Stimulated activated naive CD4-positive, alpha-beta T cell (primary cell): ENCODE data around the gene FXYD7.
"Not testable (repeated sequence)": the region's sequence is repeated elsewhere in the genome, so short reads cannot be mapped to it uniquely, and the experiment has no call there.

Experiments used
- DNase-seq, 6 experiments: peaks; one replicate each; lab custom pipeline; 2025; lab: John Stamatoyannopoulos, UW

Gene FXYD7

DNA sequence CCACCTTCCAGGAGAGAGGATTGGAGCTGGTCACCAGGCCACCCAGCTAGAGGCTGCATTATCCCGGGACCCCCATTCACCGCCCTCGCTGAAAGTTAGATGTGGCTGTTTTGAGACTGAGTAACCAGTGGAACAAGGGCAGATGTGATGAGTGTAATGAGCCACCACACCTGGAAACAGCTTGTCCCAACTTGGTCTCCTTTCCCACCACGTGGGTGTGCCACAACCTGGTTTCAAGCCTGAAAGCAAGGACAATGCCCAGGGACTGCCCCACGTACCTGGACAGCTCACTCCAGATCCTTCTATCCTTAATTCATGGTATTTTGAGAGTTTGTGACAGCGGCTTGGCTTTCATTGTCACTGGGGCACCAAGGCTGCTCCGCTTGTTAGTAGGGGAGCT lies 15.2 kb upstream of the FXYD7 start:
- DNase-seq, result no peak

DNA sequence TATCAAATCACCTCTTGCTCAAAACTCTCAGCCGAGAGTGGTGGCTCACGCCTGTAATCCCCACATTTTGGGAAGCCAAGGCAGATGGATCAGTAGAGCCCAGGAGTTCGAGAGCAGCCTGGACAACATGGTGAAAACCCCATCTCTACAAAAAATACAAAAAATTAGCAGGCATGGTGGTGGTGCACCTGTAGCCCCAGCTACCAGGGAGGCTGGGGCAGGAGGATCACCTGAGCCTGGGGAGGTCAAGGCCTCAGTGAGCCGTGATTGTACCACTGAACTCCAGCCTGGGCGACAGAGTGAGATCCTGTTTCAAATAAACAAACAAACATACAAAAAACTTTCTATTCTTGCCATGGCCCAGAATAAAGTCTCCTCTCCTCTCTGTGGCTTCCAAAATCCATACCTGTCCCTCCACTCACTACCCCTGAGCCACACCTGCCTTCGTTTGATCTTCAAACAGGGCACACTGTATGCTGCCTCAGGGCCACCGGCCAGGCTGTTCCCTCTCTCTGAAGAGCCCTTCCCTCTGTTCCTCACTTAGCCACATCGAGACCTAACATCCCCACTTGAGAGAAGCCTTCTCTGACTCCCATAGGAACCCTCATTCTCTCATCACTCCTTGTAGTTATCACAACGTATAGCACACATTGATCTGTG lies 14.5 kb upstream of the FXYD7 start:
- DNase-seq, result no peak

DNA sequence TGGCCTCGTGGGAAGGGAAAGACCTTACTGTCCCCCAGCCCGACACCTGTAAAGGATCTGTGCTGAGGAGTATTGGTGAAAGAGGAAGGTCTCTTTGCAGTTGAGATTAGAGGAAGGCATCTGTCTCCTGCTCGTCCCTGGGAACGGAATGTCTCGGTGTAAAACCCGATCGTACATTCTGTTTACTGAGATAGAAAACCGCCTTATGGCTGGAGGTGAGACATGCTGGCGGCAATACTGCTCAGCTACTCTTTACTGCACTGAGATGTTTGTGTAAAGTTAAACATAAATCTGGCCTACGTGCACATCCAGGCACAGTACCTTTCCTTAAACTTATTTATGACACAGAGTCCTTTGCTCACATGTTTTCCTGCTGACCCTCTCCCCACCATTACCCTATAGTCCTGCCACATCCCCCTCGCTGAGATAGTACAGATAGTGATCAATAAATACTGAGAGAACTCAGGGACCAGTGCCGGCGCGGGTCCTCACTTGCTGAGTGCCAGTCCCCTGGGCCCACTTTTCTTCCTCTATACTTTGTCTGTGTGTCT lies 13.3 kb upstream of the FXYD7 start:
- not testable (repeated sequence) for DNase-seq

DNA sequence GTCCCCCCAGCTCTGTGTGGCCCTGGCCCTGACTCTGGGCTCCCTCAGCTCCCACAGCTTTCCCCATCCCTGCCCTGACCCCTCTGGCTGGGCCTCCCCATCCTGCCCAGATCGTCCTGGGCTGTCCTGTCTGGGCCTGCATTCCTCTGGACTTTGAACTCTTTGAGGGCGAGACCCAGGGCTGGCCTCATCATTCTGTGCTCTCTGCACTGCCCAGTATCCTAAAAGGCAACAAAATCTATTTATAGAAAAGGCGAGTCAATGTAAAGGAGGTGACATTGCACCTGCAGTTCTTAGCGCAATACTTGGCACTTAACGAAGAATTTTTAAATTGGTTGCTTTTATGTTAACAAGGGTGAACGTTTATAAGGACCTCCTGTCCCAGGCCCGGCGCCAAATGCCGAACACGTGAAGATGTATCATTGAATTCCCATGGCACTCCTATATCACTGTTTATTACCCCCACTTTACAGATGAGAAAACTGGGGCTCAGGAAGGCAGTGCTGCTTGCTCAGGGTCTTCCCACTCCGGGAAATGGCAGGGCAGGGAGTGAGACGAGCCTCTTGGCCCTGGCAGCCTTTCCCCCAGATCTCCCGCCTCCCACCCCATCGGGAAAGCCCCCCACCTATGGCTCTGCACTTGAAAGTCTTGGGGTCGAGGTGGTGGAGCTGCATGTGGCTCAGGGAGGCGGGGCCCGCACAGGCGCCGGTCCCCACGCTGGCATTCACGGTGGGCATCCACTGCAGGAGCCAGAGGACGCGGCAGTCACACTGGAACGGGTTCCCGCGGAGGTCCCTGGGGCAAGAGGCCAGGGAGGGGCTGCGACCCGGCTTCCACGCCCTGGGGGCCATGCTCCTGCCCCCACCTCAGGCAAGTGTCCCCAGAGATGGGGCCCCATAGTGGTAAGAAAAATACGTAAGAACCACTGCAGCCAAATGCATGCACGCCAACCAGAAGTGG lies 12.0 kb upstream of the FXYD7 start:
- no peak for DNase-seq

DNA sequence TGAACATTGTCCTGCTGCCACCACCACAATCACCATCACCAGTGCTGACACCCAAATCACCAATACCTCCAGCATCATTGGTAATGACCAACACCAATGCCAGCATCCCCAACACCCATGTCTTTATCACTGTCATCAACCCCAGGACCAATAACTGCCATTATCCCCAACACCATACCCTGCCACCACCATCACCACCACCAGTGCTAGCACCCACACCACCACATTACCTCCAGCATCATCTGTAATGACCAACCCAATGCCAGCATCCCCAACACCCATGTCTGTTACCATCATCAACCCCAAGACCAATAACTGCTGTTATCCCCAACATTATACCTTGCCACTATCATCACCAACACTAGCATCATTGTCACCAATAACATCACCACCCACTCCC lies 10.8 kb upstream of the FXYD7 start:
- DNase-seq, result no peak

DNA sequence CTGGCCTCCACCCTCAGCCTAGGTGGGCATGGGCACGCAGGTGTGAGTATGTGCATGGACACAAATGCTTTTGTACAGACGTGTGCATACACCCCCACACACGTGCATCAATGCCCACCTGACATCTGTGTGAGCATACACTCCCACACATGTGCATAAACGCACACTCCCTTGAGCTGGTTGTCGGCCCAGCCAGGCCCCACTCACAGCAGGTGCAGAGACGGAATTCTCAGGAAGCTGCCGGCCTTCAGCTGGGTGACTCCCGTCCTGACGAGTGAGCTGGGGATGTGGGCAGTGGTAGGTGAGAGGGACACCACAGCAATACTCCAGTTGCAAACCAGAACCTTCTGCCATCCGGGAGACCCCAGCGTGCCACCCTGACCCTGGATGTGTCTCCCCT lies 9.2 kb upstream of the FXYD7 start:
- DNase-seq, result no peak

DNA sequence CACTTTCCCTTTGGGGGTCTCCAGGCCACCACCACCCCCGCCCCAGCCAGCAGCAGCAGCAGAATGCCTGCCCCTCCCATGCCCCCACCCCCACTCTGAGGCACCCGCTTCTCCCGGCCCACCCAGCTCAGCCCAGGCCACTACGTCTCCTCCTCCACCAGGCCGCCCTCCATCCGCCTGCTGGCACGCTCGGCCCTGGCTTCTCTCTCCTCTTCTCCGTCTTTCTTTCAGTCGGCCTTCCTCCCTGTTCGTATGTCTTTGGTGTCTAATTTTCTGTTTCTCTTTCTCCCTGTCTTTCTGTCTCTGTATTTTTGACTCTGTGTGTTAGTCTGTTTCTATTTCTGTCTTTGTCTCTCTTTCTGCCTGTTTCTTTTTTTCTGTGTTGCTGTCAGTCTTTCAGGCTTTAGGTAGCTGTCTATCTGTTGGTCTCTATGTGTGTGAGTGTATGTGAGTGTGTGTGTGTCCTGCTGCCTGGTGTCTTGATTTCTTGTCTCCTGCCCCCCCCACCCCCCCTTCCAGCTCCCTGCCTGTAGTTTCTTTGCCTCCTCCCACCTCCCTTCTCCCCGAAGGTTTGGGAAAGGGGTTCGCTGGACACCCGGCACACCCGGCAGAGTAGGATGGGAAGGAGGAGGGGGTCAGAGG lies 8.3 kb upstream of the FXYD7 start, which contains the start of gene LGI4:
TSS of gene LGI4 (minus strand) at position 459 of the 642 bp plus-strand sequence. CDS start at position 80, 379 bp downstream.
- no peak for DNase-seq

DNA sequence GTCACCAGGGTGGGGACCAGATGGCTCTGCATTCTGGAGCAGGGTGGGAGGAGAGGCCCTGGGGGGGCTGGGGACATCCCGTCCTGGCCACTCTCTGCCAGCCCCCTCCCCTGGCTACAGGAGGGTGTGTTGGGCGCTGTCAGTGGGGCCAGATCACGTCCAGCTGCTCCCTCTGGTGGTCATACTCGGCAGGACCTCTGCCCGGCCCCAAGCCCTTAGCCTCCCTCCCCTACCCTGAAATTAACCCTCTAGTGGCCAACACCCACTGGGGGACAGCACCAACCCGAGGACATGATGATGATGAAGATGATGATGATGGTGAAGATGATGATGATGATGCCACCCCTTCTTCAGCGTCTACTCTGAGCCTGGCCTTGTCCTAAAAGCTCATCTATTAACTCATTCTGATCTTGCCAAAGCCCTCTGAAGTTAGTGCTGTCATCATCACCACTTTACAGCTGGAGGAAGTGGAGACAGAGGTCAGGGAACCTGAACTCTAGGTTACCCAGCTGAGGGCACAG lies 7.6 kb upstream of the FXYD7 start:
- peak in 5 of 6 experiments; percentile 16 to 48 (median 35) for DNase-seq

DNA sequence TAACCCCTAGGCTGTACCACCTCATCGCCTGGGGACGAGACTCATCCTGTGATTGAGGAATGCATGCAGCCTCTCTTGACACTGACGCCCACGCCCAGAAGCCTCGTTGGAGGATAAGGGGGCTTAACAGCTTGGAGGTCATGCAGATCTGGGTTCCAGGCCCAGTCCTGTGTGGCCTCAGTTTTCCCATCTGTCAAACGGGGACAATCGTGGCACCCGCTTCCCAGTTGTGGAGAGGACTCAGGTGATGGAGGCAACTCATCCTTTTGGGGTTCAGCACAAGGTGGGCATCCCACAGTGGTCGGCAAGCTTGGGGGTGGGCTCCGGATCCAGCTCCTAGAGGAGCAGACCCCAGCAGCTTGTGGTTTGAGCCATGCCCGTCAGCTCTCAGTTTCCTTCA lies 6.8 kb upstream of the FXYD7 start:
- no peak for DNase-seq

DNA sequence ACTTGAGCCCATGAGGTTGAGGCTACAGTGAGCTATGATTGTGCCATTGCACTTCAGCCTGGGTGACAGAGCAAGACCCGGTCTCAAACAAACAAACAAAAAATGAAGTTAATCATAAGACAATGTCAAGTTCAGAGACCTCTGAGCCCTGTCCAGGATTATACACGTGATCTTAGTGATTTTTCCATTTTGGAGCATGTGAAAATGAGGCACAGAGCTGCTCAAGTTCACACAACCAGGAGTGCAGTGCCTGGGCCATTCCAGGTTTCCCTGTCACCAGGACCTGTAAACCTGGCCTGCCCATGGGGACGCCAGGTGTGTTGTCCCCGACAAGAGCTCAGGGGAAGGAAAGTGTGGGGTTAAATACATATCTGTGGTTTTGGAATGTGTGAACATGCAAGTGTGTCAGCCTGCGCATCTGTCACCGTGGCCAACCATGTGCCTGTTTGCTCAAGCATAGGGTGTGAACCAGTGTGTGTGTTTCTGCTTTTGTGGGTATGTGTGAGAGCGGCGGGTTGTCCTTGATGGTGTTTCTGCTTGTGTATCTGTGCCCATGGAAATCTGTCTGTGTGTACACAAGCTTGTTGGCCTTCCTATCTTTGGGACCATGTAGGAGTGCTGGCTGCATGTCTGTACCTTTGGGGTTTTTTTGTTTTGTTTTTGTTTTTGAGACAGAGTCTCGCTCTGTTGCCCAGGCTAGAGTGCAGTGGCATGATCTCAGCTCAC lies 5.9 kb upstream of the FXYD7 start:
- no peak for DNase-seq

DNA sequence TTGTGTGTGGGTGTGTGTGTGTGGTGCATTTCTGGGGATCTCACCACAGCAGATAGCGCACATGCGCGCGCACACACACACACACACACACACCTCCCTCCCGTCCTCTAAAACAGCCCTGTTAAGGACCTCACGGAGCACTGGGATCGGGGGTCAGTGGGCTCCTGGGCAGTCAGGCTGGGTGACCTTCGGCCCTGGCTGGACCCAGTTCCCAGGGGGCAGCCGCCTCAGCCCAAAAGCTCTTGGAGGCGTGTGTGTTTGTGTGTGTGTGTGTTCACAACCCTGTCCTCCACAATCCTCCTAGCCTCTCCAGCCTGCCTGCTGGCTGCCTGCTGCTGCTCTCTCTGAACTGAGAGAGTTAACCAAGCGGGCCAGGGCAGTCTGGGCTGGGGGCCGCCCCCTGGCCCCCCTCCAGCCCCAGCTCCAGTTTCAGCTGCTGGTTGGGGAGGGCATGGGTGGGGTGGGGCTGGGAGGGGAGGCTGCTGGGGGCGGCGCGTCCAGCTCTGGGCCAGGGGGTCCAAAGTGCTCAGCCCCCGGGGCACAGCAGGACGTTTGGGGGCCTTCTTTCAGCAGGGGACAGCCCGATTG lies 4.7 kb upstream of the FXYD7 start, which contains the start of gene FXYD1:
TSS of gene FXYD1 (plus strand) at position 520 of the 588 bp plus-strand sequence. CDS start 1,256 bp downstream, outside the sequence.
- no peak for DNase-seq

DNA sequence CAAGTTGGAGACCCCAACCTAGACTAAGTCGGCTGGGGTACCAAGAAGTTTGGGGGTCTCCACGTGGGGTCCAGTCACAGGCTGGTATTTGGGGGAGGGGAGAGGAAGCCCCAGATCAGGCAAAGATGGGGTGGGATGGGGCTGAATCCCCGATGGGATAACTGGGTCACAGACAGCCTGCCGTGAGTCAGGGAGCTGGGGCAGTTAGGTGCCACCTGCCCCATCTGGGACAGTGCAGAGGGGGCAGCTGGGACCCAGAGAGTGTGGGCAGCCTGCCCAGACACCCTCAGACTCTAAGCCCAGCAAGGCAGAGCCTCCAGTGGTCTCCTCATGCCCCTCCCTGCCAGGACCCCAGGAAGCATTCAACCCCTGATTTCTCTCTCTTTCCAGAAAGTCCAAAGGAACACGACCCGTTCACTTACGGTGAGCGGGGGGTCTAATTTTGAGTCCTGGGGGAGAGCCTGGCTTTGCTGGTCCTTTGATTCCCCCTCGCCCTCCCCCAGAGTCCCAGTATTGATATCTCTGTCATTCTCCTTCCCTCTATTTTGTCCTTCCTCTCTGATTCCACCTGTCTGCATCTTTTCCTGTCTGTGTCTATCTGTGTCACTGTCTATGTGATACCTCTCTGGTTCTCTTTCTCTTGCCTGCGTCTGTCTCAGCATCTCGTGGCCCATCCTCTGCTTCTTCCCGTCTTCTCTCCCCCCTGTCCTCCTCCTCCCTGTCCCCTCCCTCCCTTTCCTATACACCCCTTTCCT lies 2.7 kb upstream of the FXYD7 start:
- DNase-seq, result no peak

DNA sequence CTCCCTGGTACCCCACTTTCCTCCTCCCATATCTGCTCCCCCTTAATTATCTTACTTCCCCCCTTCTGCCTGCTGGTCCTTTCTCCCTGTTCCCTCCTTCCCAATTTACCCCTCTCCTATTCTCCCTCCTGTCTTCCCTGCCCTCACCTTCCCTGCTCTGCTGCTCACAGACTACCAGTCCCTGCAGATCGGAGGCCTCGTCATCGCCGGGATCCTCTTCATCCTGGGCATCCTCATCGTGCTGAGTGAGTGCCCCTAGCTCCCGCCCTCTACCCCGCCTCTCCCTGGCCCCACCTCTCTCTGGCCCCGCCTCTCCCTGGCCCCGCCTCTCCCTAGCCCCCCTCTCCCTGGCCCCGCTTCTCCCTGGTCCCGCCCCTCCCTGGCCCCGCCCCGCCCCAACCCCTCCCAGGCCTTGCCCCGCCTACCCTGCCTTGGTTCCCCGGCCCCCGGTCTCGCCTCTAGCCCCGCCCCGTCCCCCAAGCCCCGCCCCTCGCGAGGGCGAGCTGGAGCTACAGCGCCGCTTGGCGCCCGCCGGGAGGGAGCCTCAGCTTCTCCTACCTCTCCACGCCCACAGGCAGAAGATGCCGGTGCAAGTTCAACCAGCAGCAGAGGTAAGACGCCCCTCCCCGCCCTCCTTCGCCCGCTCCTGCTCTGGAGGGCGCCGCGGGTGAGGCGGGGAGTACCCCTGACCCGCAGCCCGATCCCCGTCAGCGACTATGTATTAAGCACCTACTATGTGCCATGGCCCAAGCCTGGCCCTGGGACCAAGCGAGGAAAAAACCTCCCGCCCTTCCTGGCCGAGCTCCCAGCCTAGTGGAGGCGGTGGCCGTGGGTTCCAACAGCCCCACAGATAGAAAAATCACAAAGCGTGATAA lies 1.9 kb upstream of the FXYD7 start:
- DNase-seq, result peak; percentile 88 to 97 (median 95)

DNA sequence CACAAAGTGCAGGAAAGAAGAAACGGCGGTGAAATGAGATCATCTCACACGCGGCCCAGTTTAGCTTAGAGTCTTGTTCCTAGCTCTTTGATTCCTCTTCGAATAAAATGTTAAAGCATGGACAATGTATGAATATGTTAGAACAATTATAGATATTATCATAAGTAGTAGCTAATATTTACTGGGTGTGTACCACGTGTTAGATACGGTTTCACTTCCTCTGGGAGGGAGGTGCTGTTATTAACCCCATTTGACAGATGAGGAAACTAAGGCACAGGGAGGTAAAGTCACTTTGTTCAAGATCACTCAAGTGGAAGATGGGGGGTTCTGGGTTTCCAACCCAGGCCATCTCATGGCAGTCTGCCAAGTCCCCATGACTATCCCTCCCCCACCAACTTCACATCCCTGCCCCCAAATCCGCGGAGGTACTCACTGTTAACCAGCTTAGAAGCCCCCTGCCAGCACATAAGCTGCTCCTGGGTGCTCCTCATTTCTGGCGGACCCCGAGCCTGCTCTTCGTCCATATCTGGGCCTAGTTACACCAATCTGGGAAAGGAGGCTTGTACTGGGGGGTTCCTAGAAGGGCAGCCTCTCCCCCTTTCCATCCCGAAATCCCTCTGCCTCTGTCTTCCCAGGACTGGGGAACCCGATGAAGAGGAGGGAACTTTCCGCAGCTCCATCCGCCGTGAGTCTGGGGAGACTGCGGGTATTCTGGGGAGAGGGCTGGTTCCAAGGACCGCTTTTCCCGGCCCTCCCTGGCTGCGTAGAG lies 1.0 kb upstream of the FXYD7 start:
- peak in 3 of 6 experiments; percentile 4 to 31 (median 12) for DNase-seq

DNA sequence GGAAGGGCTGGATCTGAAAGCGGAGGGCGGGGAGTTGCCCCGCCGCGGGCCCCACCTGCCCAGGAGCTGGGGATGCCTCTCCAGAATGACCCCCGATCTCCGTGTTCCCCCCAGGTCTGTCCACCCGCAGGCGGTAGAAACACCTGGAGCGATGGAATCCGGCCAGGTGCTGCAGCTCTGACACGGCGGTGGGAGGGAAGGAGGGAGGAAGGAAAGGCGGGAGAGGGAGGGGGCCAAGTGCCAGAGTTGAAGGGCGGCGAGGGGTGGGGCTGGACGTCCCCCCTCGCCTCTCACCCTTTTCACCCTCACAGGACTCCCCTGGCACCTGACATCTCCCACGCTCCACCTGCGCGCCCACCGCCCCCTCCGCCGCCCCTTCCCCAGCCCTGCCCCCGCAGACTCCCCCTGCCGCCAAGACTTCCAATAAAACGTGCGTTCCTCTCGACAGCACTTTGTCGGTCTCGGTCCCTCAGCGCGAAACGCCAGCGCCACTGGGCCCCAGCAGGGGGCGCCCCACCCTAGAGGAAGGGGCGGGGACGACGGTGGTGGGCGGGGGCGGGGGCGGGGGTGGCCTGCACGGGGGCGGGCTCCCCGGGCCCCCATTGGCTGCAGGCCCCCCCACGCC lies 337 bp upstream of the FXYD7 start:
- DNase-seq, result peak; percentile 20 to 76 (median 68)

DNA sequence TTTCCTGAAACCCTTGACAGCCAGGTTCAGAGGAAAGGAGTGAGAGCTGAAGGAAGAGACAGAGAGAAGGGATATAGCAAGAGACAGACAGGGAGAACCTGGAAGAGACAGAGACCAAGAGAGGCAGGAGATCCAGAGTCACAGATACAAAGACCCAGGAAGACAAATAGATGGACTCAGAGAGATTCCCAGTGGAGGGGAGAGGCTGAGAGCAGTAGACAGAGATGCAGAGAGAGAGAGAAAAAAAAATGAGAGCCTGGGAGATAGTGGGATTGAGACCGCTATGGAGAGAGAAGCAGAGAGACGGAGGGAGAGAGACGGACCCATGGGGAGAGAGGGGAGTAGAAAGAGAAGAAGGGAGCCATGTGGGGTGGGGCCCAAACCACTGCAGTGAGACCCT lies 763 bp downstream of the FXYD7 start:
- no peak for DNase-seq

DNA sequence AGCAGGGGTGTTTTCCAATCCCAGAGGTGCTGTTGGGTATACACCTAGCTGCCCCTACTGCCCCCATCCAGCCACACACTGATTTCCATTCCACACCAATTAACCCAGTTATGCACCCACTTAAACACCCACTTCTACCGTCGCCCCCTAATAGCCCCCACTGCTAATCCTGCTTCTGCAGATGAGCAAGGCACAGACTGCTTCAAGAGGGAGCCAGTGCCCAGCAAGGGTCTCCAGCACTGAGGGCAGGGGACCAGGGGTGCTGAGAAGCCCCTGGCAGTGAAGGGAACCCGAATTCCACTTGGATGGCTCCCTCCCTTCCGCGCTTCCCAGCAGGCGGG lies 1.2 kb downstream of the FXYD7 start:
- DNase-seq, result no peak
